ENCODE measurements around the gene NINJ2.
"Not testable (repeated sequence)": the region's sequence is repeated elsewhere in the genome, so short reads cannot be mapped to it uniquely, and the experiment has no call there.

Gene NINJ2

DNA sequence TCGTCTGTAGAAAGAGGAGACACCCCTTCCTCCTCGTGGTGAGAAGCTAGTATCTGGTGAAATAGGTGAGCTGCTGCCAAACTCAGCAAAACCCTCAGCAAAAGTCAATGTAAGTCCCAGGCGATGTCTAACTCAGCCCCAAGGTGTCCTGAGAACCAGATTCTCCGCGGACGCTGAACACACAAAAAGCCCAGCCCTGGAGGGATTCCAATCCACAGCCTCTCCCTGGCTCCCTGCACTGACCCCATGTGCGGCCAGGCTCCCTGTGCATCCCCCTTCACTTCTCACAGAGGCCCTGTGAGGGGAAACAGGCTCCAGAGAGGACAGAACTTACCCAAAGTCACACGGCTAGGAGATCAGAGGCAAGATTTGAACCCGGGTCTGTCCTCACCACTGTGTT lies 81.5 kb downstream of the NINJ2 start:
- DNase-seq (ENCODE audit: low read depth, low spot score), result no peak
- H3K4me3 ChIP-seq (ENCODE audit: low read depth, low read length), result no peak overlapping the region
- ChIA-PET POLR2A (no interaction called here), CTCF (interaction anchor here (0.7 to 16.1 kb wide), 6 partner anchors 9 to 232 kb away, joined by 3 to 290 read pairs (median 8); partner anchors contain the start of gene WNK1)
- no peak for TF ChIP-seq CTCF (IDR thresholded peaks at IDR 0.05; ENCODE audit: insufficient read depth, low read length, missing control alignments)

GRCh38 chr12:581321-581720 lies 81.9 kb downstream of the NINJ2 start:
- POLR2A ChIA-PET, result no interaction called here
- CTCF ChIA-PET, result interaction anchor here (0.7 to 16.1 kb wide), 6 partner anchors 10 to 233 kb away, joined by 3 to 290 read pairs (median 8); partner anchors contain the start of gene WNK1
- H3K4me3 ChIP-seq (ENCODE audit: low read depth, low read length), result no peak overlapping the region
- TF ChIP-seq CTCF (IDR thresholded peaks at IDR 0.05; ENCODE audit: insufficient read depth, low read length, missing control alignments), result no peak
- no peak for DNase-seq (ENCODE audit: low read depth, low spot score)

- no peak for TF ChIP-seq CTCF (IDR thresholded peaks at IDR 0.05; ENCODE audit: insufficient read depth, low read length, missing control alignments)
- H3K4me3 ChIP-seq (ENCODE audit: low read depth, low read length), result no peak overlapping the region
- ChIA-PET POLR2A (no interaction called here), CTCF (interaction anchor here (0.7 to 16.1 kb wide), 5 partner anchors 10 to 233 kb away, joined by 3 to 290 read pairs (median 9); no protein-coding TSS in a partner anchor)
- no peak for DNase-seq (ENCODE audit: low read depth, low spot score)
Measured at GRCh38 chr12:580813-581212, 82.4 kb downstream of the NINJ2 start.

GRCh38 chr12:579420-580110 lies 83.7 kb downstream of the NINJ2 start:
- ChIA-PET POLR2A (no interaction called here), CTCF (interaction anchor here (1.3 to 16.1 kb wide), 6 partner anchors 10 to 235 kb away, joined by 3 to 290 read pairs (median 21); partner anchors contain the start of gene WNK1)
- no peak for TF ChIP-seq CTCF (IDR thresholded peaks at IDR 0.05; ENCODE audit: insufficient read depth, low read length, missing control alignments)
- H3K4me3 ChIP-seq (ENCODE audit: low read depth, low read length), result no peak overlapping the region
- no peak for DNase-seq (ENCODE audit: low read depth, low spot score)

- CTCF ChIA-PET, result interaction anchor here (1.1 to 16.1 kb wide), 8 partner anchors 10 to 235 kb away, joined by 3 to 290 read pairs (median 5); partner anchors contain the start of gene WNK1
- TF ChIP-seq CTCF (IDR thresholded peaks at IDR 0.05; ENCODE audit: insufficient read depth, low read length, missing control alignments), result no peak
- no peak overlapping the region for H3K4me3 ChIP-seq (ENCODE audit: low read depth, low read length)
- POLR2A ChIA-PET, result interaction anchor here (0.5 kb wide), 1 partner anchor 171 kb away, joined by 3 read pairs; no protein-coding TSS in a partner anchor
- DNase-seq (ENCODE audit: low read depth, low spot score), result no peak
Measured at GRCh38 chr12:578748-579419, 84.4 kb downstream of the NINJ2 start.

- not testable (repeated sequence) for DNase-seq (ENCODE audit: low read depth, low spot score); H3K4me3 ChIP-seq (ENCODE audit: low read depth, low read length)
- ChIA-PET CTCF (interaction anchor here (1.1 to 16.1 kb wide), 9 partner anchors 9 to 236 kb away, joined by 3 to 290 read pairs (median 5); partner anchors contain the start of gene WNK1), POLR2A (interaction anchor here (0.5 kb wide), 1 partner anchor 171 kb away, joined by 3 read pairs; no protein-coding TSS in a partner anchor)
Measured at GRCh38 chr12:577994-578747, 85.1 kb downstream of the NINJ2 start.

Measured in AG04449 (cell line).